Thymus (tissue), 11 donors: Measurements from ENCODE around the gene TK2. TPM values are rescaled to one million over a fixed set of nuclear protein-coding genes. Genes with fewer than 3 reads are reported as not detected.
"Not testable (repeated sequence)": the region's sequence is repeated elsewhere in the genome, so short reads cannot be mapped to it uniquely, and the experiment has no call there.

Experiments
- DNase-seq, 9 donors: peaks; one replicate each; pipeline ENCODE4 v3.0.0-alpha.2; 2013; ENCODE audit warnings: low spot score in 9 of 9, low read depth in 6 of 9, missing footprints in 1 of 9
- H3K27ac ChIP-seq, 2 donors: one replicate each; pipeline ENCODE4 v1.5.1; 2013; ENCODE audit warnings: control low read depth in 1 of 2, low read depth in 1 of 2, low read length in 1 of 2, mild to moderate bottlenecking in 1 of 2, moderate library complexity in 1 of 2
- H3K27me3 ChIP-seq, 2 donors: one replicate each; pipeline ENCODE4 v1.5.1; 2013; ENCODE audit warnings: low read length in 1 of 2; ENCODE audit not compliant: control insufficient read depth in 2 of 2, insufficient read depth in 1 of 2
- H3K36me3 ChIP-seq, 2 donors: one replicate each; pipeline ENCODE4 v1.5.1; 2013; ENCODE audit warnings: low read length in 1 of 2, mild to moderate bottlenecking in 1 of 2, moderate library complexity in 1 of 2; ENCODE audit not compliant: control insufficient read depth in 2 of 2, insufficient read depth in 2 of 2
- H3K4me1 ChIP-seq, 2 donors: one replicate each; pipeline ENCODE4 v1.5.1; 2013; ENCODE audit warnings: low read length in 2 of 2; ENCODE audit not compliant: control insufficient read depth in 2 of 2, insufficient read depth in 2 of 2
- H3K4me3 ChIP-seq, 2 donors: one replicate each; pipeline ENCODE4 v1.5.1; 2013; ENCODE audit warnings: low read length in 2 of 2, control low read depth in 1 of 2, mild to moderate bottlenecking in 1 of 2
- H3K9me3 ChIP-seq, 2 donors: one replicate each; pipeline ENCODE4 v1.5.1; 2013; ENCODE audit warnings: low read length in 1 of 2, mild to moderate bottlenecking in 1 of 2; ENCODE audit not compliant: control insufficient read depth in 2 of 2, insufficient read depth in 1 of 2
- WGBS: extraction: QIAGEN DNeasy Blood & Tissue Kit; methylation state at CpG from one replicate; pipeline ENCODE4 v1.1.7; 2013; 5-methylcytosine and 5-hydroxymethylcytosine counted together
- polyA plus RNA-seq: library from polyadenylated mRNA; stranded (reverse); fragments of 200-250 nt; gene quantifications from one replicate; pipeline ENCODE4 v1.2.3, GENCODE V29; 2013
- total RNA-seq: library from RNA; stranded (reverse); fragments of 120-200 nt; gene quantifications from one replicate; pipeline ENCODE4 v1.2.4, GENCODE V29; 2013
- donor health status: healthy.

TK2 gene
- total and polyA plus RNA-seq, 2 donors, result 11.9 to 15.9 TPM

- not testable (repeated sequence) for H3K4me3 ChIP-seq, H3K36me3 ChIP-seq, H3K27me3 ChIP-seq, H3K9me3 ChIP-seq, H3K27ac ChIP-seq, DNase-seq
- H3K4me1 ChIP-seq, result peaks cover 21 to 39% of the 10 kb centered on the region in 2 donors
- 98% methylated on average over 11 of the region's 17 CpGs for WGBS
These were observed 35.5 kb downstream of the TK2 start for GRCh38 chr16:66514391-66514790.

GRCh38 chr16:66513111-66513723 is 36.7 kb downstream of the TK2 start:
- Histone ChIP-seq H3K27me3 (no peaks in the 10 kb centered on the region), H3K36me3 (no peaks in the 10 kb centered on the region), H3K9me3 (peaks cover 0 to 5% of the 10 kb centered on the region in 2 donors), H3K4me3 (no peak overlapping the region), H3K4me1 (peaks cover 21 to 47% of the 10 kb centered on the region in 2 donors), H3K27ac (no peak overlapping the region)
- 93% methylated on average over 8 of the region's 8 CpGs for WGBS
- no peak for DNase-seq

GRCh38 chr16:66512272-66513110 is 37.4 kb downstream of the TK2 start:
- Histone ChIP-seq H3K27ac (no peak overlapping the region), H3K4me1 (peaks cover 19 to 42% of the 10 kb centered on the region in 2 donors)
- WGBS, result 96% methylated on average over 15 of the region's 15 CpGs

GRCh38 chr16:66511602-66512271 is 38.2 kb downstream of the TK2 start:
- Histone ChIP-seq H3K27ac (no peak overlapping the region), H3K27me3 (no peaks in the 10 kb centered on the region), H3K4me1 (peaks cover 11 to 34% of the 10 kb centered on the region in 2 donors), H3K9me3 (peaks cover 0 to 5% of the 10 kb centered on the region in 2 donors), H3K36me3 (no peaks in the 10 kb centered on the region), H3K4me3 (no peak overlapping the region)
- 91% methylated on average over 13 of the region's 13 CpGs for WGBS
- peak in 1 of 9 donors; percentile 51 for DNase-seq

More at GRCh38 chr16:66512272-66513110, 37.4 kb downstream of the TK2 start:
- H3K36me3 ChIP-seq, result no peaks in the 10 kb centered on the region
- H3K9me3 ChIP-seq, result peaks cover 0 to 5% of the 10 kb centered on the region in 2 donors
- H3K4me3 ChIP-seq, result no peak overlapping the region
- DNase-seq, result no peak
- H3K27me3 ChIP-seq, result no peaks in the 10 kb centered on the region

- Histone ChIP-seq H3K4me3 (no peak overlapping the region), H3K36me3 (no peaks in the 10 kb centered on the region), H3K9me3 (peaks cover 0 to 5% of the 10 kb centered on the region in 2 donors), H3K27me3 (no peaks in the 10 kb centered on the region), H3K27ac (no peak overlapping the region), H3K4me1 (peaks cover 3 to 27% of the 10 kb centered on the region in 2 donors)
- no peak for DNase-seq
- 93% methylated on average over 12 of the region's 12 CpGs for WGBS
These were observed 39.0 kb downstream of the TK2 start for GRCh38 chr16:66510711-66511601.

GRCh38 chr16:66510298-66510697 is 39.6 kb downstream of the TK2 start:
- no peaks in the 10 kb centered on the region for H3K36me3 ChIP-seq
- H3K27me3 ChIP-seq, result no peaks in the 10 kb centered on the region
- H3K27ac ChIP-seq, result no peak overlapping the region
- DNase-seq, result no peak
- peaks cover 0 to 2% of the 10 kb centered on the region in 2 donors for H3K9me3 ChIP-seq
- no peak overlapping the region for H3K4me3 ChIP-seq
- 96% methylated on average over 5 of the region's 5 CpGs for WGBS
- peaks cover 0 to 20% of the 10 kb centered on the region in 2 donors for H3K4me1 ChIP-seq

GRCh38 chr16:66509576-66509975 is 40.3 kb downstream of the TK2 start:
- H3K27ac ChIP-seq, result no peak overlapping the region
- no peaks in the 10 kb centered on the region for H3K9me3 ChIP-seq
- H3K27me3 ChIP-seq, result no peaks in the 10 kb centered on the region
- WGBS, result 98% methylated on average over 5 of the region's 5 CpGs
- H3K4me3 ChIP-seq, result no peak overlapping the region
- peaks cover 0 to 19% of the 10 kb centered on the region in 2 donors for H3K4me1 ChIP-seq
- H3K36me3 ChIP-seq, result no peaks in the 10 kb centered on the region
- DNase-seq, result no peak

- Histone ChIP-seq H3K4me3 (no peak overlapping the region), H3K4me1 (peaks cover 0 to 19% of the 10 kb centered on the region in 2 donors), H3K27me3 (no peaks in the 10 kb centered on the region), H3K27ac (peak overlapping the region in 1 of 2 donors; percentile 55), H3K9me3 (no peaks in the 10 kb centered on the region), H3K36me3 (no peaks in the 10 kb centered on the region)
- DNase-seq, result no peak
- 94% methylated on average over 9 of the region's 9 CpGs for WGBS
These were observed 40.9 kb downstream of the TK2 start for GRCh38 chr16:66508914-66509496.
